Umbilical cord (tissue), 2 donors: ENCODE results near the gene SLC6A16. TPM values are rescaled to one million over a fixed set of nuclear protein-coding genes. Genes with fewer than 3 reads are reported as not detected.
"Not testable (repeated sequence)": the region's sequence is repeated elsewhere in the genome, so short reads cannot be mapped to it uniquely, and the experiment has no call there.

Source experiments
- DNase-seq: peaks from one replicate; pipeline ENCODE4 v3.0.0-alpha.2; 2015; ENCODE audit warnings: low spot score
- total RNA-seq: library from RNA; depleted of rRNA; stranded (reverse); fragments of >200 nt; gene quantifications from one replicate; pipeline ENCODE4 v1.2.3, GENCODE V29; 2014; ENCODE audit warnings: low replicate concordance; ENCODE audit not compliant: insufficient read depth

SLC6A16 gene
- total RNA-seq, 1 donor from 2014 or later: 3.6 TPM

DNA sequence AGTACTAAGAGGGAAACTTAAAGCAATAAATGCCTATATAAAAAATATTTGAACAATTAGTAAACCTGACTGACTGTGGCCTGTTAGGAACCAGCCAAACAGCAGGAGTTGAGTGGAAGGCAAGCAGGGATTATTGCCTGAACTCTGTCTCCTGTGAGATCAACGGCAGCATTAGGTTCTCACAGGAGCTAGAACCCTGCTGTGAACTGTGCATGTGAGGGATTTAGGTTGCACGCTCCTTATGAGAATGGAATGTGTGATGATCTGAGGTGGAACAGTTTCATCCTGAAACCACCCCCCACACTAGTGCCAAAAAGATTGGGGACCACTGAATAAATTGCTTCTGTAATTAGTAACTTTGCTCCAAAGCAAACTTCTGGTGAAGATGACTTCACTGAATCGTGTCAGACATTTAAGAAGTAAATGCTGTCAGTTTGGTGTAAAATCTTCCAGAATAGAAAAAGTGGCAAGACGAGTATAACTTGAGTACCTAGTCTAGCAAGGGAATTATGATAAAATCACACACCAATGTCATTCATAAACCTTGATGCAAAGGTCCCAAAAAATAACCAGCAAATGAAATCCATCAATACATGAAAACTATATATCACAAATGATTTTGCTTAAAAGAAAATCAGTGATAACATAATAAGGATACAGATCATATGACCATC is 53.8 kb downstream of the SLC6A16 start:
- DNase-seq: peak; percentile 32

- DNase-seq: not testable (repeated sequence)
Measured at GRCh38 chr19:49266409-49266808, 58.6 kb downstream of the SLC6A16 start.

GRCh38 chr19:49264258-49264657 is 60.7 kb downstream of the SLC6A16 start:
- DNase-seq: no peak

DNA sequence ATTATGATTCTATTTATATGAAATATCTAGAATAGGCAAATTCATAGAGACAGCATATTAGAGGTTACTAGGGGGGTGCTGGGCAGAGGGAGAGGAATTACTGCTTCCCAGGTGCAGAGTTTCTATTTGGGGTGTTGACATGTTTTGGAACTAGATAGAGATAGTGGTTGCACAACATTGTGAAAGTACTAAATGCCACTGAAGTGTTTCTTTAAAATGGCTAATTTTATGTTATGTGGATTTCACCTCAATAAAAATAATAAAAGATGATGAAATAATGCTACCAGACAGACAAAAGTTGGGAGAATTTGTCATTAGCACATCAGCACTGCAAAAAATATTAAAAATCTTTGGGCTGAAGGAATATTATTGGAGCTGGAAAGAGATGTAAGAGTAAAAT is 63.4 kb downstream of the SLC6A16 start:
- DNase-seq: no peak

- DNase-seq: no peak
Measured at GRCh38 chr19:49256691-49257090, 68.3 kb downstream of the SLC6A16 start.

GRCh38 chr19:49255674-49256073 is 69.3 kb downstream of the SLC6A16 start:
- DNase-seq: no peak

- DNase-seq: no peak
Measured at GRCh38 chr19:49249933-49250332, 75.1 kb downstream of the SLC6A16 start.

DNA sequence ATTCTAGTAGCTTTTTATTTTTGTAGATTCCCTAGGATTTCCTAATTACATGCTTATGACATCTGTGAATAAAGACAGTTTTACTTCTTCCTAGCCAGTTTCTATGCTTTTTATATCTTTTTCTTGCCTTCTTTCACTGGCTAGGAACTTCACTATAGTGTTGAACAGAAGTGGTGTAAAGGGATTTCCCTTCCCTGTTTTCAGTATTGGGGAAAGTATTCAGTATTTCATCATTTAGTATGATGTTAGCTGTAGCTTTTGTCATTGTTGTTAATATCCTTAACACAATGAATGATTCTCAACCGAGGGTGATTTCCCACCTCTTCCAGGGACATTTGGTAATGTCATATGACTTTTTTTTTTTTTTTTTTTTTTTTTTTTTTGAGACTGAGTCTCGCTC is 77.3 kb downstream of the SLC6A16 start:
- no peak for DNase-seq

- DNase-seq: no peak
Measured at GRCh38 chr19:49244256-49244655, 80.7 kb downstream of the SLC6A16 start.

DNA sequence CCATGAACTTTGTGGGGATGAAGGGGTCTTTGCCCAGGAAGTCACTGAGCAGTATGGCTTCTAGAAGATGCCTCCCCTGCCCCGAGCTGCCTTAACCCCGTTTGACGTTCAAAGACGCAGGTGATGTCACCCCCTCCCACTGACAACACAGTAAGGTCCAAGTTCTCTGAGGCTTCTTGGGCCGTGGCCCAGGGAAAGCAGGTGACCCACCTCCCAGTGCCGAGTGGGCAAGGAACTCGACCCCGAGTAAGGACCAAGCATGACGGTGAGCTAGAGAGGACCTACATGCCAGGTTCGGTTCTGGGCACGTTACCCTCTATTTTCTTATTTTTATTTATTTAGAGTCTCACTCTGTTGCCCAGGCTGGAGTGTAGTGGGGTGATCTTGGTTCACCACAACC is 81.3 kb downstream of the SLC6A16 start:
- no peak for DNase-seq

DNA sequence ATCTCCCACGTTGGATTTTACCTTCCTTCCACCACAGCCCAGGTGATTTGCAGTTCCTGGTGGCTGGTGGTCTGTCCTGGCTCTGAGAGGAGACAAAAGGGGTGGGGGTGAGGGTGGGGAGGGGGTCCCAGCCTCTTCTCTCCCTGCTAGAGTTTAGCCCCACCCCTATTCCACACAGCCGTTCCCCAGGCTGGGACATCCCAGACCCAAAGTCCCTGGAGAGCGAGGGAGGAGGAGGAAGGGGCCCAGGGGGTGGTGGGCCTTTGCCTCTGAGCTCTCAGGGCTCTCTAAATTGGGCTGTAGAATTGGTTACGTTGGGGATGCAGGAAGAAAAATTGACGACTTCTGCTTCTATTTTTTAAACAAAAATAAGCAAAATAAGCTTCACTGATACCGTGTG is 81.9 kb downstream of the SLC6A16 start:
- DNase-seq: no peak

DNA sequence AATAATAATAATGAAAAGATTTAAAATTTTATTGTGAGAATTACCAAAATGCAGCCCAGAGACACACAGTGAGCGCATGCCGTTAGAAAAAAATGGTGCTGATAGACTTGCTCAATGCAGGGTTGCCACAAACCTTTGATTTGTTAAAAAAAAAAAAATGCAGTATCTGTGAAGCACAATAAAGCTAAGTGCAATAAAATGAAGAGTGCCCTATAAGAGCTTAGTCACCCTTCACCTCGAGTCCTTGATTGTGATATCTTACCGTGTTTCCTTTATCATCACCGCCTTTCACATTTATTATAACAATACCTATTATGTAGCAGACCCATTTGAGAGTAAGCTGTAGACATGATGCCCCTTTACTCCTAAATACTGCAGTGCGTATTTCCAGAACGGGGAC is 83.2 kb downstream of the SLC6A16 start:
- no peak for DNase-seq

Other genes starting within 250 kb of the SLC6A16 start
- gene SNRNP70, start 239.7 kb downstream of the SLC6A16 start, total RNA-seq: 143 TPM
- not detected for gene LIN7B, start 210.8 kb downstream of the SLC6A16 start, total RNA-seq
- gene C19orf73, start 206.0 kb downstream of the SLC6A16 start, total RNA-seq: not detected
- 32.5 TPM for gene PPFIA3, start 205.6 kb downstream of the SLC6A16 start, total RNA-seq
- 0.72 TPM for gene HRC, start 169.8 kb downstream of the SLC6A16 start, total RNA-seq
- gene TRPM4, start 167.4 kb downstream of the SLC6A16 start, total RNA-seq: 8.2 TPM
- 0.96 TPM for gene CD37, start 10.2 kb upstream of the SLC6A16 start, total RNA-seq
- 25.5 TPM for gene TEAD2, start 37.2 kb upstream of the SLC6A16 start, total RNA-seq
- gene DKKL1, start 38.7 kb upstream of the SLC6A16 start, total RNA-seq: not detected
- 1.7 TPM for gene KASH5, start 63.1 kb upstream of the SLC6A16 start, total RNA-seq
- not detected for gene PTH2, start 98.2 kb upstream of the SLC6A16 start, total RNA-seq
- not detected for gene GFY, start 100.2 kb upstream of the SLC6A16 start, total RNA-seq
- 0.72 TPM for gene SLC17A7, start 116.3 kb upstream of the SLC6A16 start, total RNA-seq
- gene PIH1D1, start 126.6 kb upstream of the SLC6A16 start, total RNA-seq: 61.9 TPM
- gene ALDH16A1, start 128.0 kb upstream of the SLC6A16 start, total RNA-seq: 18.3 TPM
- 1.9 TPM for gene FLT3LG, start 149.0 kb upstream of the SLC6A16 start, total RNA-seq
- 1,894 TPM for gene RPL13A, start 162.4 kb upstream of the SLC6A16 start, total RNA-seq
- 4,623 TPM for gene RPS11, start 171.2 kb upstream of the SLC6A16 start, total RNA-seq
- gene FCGRT, start 187.5 kb upstream of the SLC6A16 start, total RNA-seq: 121 TPM
- gene RCN3, start 202.8 kb upstream of the SLC6A16 start, total RNA-seq: 136 TPM